Ammon's horn (tissue), 1 donor: Measurements from ENCODE around the gene LRRIQ1.
"Not testable (repeated sequence)": the region's sequence is repeated elsewhere in the genome, so short reads cannot be mapped to it uniquely, and the experiment has no call there.

ENCODE experiments used
- DNase-seq: peaks from one replicate; pipeline ENCODE4 v3.0.0-alpha.2; 2016; ENCODE audit warnings: low spot score

The LRRIQ1 gene

DNA sequence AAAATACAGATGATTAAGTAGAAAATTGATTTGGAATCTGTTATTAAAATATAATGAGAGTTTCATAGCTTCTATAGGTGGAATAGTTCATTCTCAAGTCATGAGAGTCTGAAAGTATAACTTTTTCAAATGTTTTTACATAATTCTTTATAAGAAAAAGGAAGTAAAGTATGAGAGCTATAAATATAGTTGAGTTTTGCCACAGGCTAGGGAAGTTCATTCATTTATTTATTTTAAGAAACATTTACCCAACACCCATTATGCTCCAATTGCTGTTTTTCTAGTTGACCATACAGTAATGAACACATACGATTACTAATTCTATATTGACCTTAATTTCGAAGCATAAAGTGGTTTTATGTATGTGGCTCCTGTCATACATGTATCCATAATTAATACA, 24.8 kb downstream of the LRRIQ1 start:
- DNase-seq: no peak

DNA sequence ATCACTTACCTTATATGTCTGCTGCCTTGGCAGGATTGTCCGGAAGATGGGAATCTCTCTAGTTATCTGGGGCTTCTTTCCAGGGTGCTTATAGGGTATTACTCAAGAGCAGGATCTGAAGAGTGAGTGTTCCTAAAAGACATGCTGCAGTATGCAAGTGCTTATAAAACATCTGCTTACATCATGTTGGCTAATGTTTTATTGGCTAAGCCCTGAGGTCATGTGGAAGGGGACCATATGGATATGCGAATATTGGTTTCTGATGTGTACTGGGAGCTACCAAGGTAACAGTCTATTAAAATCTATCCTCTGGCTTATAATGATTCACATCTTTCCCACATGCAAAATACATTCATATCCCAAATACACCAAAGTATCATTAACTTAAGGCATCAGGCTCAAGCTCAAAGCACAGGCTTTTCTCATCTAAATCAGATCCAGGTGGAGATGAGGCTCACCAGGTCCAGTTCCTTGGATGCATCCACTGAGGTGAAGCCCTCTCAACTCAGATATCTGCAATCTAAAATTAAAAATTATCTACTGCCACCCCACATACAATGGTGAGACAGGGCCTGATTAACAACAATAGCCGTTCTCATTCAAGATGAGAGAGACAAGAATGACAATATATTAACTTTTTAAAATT, 29.8 kb downstream of the LRRIQ1 start:
- DNase-seq: no peak

DNA sequence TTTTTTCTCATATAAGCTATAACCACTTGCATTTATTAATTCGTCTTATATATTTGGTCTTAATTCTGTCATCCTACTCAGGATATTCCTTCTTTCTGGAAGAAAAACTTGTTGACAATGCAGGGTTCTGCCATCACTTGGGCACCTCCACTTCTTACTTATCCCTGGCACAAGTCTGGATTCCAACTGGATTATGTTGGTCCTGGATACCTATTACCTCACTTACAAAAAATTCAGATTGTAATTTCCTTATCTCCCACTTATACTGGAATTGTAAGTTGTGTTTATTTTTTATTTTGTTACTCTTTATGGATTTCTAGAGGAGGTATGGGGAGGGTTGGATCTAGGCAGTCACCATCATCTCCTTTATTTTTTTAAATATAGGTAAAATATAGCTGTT, 36.7 kb downstream of the LRRIQ1 start:
- no peak for DNase-seq

DNA sequence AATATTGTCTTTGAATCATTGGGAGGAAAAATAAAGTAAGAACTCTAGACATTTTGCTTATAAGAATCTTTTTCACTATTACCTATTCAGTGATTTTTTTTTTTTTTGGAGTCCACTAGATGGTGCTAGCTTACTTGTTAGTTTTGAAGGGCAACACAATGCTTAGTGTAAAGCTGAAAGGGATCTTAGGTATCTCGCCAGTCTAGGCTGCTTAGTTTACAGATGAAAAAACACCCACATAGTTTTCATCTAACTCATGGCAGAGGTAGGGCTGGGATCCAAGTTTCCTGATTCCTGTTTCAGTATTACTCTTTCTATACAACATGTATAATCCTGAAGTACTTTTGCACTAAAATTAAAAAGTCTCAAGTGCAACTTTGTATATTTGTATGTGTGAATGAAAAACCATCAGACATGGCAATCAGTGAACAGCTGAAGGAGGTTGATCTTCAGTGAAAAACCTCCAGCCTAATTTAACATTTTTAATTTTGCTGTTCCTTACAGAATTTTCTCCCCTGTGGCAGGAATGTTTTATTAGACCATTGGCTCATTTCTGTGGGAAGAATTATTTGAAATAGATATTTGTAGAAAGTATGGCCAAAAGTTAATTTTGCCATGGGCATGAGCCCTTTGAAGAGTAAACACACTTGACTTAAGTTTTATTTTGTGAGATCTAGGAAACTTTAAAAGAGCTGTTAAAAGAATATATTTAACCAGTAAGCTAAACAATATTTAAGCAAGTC, 40.7 kb downstream of the LRRIQ1 start:
- peak; percentile 63 for DNase-seq

DNA sequence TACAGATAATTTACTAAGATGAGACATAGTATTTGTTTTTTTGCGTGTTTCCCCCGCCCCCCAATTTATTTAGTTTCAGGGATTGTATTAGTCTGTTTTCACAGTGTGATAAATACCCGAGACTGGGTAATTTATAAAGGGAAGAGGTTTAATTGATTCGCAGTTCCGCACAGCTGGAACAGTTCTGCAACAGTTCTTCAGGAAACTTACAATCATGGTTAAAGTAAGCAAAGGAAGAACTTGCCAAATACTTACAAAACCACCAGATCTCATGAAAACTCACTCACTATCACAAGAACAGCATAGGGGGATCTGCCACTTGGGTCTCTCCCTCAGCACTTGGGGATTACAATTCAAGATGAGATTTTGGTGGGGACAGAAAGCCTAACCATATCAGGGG, 48.9 kb downstream of the LRRIQ1 start:
- DNase-seq: no peak

DNA sequence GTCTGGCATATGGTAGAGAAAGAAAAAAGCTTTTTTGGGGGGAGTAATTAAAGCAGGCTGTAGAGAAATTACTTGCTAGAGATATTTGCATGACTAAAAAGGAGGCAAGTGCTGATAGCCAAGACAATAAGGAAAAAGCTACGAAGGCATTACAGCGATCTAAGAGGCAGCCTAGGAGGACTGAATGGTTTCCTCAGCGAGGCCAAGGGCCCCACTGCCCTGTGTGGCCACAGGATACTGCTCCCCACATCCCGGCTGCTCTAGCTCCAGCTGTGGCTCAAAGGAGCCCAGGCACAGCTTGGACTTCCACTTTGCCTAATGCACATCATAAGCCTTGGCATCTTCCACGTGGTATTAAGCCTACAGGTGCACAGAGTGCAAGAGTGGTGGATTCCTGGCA, 53.6 kb downstream of the LRRIQ1 start:
- DNase-seq: no peak

DNA sequence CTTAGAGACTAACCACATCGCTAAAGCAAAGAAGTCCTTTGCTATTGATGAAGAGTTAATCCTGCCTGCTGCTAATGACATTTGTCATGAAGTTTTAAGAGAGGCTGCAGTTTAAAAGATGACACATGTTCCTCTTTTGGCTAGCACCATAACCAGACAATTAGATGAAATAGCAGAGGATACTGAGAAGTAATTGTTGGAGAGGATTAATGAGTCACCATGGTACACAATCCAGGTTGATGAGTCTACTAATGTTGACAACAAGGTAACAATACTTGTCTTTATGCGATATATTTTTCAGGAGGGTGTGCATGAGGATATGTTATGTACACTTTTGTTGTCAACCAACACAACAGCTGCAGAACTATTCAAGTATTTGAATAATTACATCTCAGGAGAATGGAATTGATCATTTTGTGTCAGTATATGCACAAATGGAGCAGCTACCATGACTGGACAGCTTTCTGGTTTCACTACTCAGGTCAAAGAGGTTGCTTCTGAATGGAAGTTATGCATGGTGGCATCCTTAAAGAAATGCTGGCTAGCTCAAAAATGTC, 56.7 kb downstream of the LRRIQ1 start:
- no peak for DNase-seq

DNA sequence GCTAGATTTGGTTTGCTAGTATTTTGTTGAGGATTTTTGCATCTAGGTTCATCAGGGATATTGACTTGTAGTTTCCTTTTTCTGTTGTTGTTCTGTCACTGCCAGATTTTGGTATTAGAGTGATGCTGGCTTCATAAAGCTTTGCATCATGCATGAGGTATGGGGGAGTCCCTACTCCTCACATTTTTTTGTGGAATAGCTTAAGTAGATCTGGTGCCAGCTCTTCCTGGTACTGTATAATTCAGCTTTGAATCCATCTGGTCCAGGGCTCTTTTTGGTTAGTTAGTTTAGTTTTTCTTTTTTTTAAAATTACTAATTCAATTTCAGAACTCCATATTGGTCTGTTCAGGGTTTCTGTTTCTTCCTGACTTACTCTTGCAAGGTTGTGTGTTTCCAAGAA, 59.4 kb downstream of the LRRIQ1 start:
- DNase-seq: no peak

DNA sequence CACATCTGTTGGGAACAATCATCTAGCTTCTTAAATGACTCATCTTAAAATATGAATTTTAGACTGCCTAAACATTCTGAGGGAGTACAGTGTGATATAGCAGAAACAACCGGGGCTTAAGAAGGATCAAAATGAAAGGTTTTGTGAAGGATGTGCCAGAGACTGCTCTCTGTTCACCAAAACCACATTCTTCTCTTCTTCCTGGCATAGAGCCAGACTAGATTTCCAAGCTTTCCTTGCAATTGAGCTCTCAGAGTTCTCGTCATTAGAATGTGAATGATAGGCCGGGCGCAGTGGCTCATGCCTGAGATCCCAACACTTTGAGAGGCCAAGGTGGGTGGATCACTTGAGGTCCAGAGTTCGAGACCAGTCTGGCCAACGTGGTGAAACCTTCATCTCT, 94.5 kb downstream of the LRRIQ1 start:
- DNase-seq: no peak

DNA sequence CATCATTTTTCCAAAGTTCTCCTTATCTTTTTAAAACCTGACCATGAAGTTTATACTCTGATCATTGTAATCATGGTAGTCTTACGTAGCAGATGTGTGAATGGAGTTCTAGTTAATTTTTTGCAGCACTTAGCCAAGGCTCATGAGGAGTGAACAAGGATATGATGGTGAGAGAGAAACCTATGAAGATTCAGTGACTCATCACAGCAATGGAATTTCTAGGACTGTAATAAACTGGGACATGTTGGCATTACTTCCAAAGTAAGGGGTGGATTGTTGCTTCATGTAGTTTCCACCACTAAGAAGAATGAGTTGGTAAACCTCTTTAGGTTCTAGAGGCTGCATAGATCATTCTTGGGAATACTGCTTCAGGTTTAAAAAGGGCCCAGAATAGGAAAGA, 102.7 kb downstream of the LRRIQ1 start:
- no peak for DNase-seq

DNA sequence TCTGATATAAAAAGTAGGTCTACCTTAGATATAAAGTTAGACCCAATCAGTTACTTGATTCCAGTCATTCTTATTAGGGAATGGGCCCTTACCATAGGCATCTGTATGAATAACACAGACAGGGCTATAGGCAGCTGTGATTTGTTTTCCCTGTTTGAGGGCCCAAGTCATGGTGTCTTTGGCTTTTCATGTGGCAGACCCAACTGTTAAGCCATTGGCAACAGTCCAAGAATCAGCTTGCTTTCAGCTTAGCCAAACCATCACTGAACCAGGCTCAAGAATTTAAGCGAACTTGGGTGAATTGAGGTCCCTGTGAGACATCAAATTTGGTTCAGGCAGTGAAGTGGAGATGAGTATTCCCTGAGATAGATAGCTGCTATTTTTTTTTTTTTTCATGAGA, 111.2 kb downstream of the LRRIQ1 start:
- no peak for DNase-seq

DNA sequence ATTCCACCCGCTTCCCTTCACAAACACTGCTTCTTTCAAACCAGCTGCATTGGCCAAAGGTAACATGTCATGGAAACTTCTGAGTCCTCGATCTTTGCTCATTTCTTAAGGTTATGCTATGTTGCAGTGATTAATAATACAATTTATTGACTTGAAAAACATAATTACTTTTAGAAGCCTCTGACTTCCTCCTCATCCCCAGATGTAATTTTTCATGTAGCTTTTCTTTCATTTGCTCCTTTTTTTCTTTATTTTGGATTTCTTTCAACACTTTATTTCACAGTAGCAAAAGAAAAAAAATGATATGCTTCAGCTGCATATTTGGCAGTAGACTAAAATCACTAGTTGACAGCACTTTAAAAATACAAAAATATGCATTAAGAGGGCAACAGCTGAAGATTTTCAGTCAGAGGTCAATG, 116.2 kb downstream of the LRRIQ1 start:
- no peak for DNase-seq

DNA sequence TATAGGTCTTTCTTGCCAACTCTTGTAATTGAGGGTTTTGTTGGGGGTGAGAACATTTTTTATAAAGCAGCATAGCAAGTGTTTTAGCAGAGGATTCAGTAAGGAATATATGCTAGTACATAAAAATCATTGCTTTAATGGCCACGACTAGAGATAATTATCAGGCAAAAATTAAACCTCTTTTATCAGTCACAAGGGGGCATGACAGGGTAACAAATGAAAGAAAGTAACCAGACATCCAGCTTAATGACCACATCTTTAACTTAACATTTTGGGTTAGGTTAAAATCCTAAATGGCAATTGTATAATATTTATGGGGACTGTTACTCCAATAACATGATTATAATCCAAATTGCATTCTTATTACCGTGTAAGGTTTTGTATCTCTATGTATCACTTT, 119.6 kb downstream of the LRRIQ1 start:
- DNase-seq: no peak

DNA sequence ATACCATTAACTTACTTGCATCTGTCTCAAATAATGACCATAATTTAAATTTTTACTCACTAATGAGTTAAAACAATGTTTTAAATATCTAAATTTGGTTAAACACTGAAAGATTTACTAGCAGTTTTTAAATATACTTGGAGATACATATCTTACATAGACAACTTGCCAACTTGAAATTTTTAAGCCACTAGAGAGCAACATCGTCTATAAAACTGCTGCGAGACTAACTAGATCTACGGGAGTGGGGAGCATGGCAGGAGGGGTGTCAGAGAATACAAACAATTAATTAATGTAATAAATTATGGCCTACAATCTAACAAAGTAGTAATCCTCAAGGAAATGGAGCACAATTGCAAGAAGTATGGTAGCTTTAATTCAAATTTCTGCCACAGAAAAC, 120.4 kb downstream of the LRRIQ1 start:
- DNase-seq: no peak

DNA sequence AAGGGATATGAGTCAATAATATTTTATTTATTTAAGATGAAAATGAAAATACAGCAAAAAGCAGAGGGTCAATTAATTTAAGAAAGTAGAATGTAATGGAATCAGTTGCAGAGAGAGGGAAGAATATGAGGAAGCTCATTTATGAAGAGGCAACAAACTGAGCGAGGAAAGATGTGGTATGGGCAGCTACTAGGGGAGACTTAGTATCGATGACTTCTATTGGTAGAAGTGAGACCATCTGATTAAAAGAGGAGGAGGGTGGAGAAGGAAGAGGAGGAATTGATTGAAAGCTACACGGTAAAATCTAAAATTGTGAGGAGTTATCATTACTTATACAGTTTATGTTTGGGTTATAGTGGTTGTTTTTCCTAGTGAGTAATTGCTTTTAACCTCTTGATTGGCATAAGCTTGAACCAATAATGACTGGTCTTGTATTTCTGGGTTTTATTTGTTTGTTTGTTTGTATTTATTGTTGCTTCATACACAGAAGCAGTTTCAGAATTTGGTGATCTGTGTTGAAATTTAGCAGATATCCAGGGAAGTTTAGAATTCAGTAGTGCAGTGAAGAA, 121.0 kb downstream of the LRRIQ1 start:
- no peak for DNase-seq

DNA sequence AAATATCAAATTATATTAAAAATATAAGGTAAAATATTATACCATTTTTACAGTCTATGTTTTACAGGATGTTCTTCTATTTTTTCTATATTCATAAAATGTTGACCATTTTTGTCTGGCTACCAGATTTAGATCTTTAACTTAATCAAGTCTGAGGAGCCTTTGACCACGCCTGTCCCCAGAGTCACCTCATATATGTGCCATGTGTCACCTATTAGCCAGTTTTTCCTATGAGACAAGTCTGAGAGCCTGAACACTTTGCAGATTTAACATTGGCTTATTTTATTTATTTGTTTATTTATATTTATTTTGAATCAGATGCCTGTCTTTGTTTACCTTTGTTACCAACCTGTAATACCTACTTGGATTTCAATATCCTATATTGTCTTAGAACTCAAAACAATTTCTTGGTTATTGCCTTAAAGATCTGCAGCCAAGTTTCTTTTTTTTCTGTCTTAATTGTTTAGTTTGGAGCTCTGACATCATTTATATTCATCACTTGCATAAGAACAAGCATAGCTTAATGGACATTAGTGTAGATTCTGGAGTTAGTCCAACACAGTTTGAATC, 127.7 kb downstream of the LRRIQ1 start:
- DNase-seq: no peak

DNA sequence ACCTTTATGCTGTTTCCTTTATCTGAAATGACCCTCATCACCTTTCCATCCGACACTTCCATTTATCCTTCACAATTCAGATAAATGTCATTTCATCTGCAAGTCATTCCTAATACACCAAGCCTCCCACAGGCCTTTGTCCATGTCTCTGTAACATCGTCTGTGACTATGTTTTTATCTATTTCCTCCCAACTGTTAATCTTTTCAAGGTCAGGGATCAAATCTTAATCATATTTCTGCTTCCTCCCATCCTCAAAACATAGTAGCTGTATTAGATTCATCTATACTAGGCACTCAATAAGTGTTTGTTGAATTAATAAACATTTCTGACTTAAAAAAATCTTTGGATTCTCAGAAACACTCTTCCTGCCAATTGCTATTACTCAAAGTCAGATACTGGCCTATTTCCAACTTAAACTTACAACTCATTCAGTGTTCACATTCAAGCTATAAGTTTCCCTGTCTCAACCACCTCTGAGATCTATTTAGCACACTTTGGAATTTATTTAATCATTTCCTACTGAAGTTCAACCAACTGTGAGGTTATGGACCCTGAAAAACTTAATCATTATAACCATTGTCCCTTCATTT, 143.6 kb downstream of the LRRIQ1 start:
- no peak for DNase-seq

DNA sequence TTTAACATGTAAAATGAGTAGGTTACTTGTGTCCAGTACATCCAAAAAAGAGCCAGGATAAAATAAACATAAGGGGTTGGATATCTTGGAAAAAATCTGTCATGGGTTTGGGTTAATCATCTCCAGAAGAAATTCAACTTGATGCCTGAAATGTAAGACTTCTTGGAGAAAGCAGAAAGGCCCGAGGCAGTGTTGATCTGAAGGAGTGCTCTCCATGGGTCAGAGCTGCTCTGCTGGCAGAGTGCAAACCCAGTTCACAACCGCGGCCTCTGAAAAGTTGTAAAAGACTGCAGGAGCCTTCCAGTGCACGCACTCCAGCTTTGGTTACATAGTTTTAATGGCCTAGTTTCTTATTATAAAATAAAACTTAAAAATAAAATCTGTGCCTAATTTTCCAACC, 146.5 kb downstream of the LRRIQ1 start:
- DNase-seq: no peak

DNA sequence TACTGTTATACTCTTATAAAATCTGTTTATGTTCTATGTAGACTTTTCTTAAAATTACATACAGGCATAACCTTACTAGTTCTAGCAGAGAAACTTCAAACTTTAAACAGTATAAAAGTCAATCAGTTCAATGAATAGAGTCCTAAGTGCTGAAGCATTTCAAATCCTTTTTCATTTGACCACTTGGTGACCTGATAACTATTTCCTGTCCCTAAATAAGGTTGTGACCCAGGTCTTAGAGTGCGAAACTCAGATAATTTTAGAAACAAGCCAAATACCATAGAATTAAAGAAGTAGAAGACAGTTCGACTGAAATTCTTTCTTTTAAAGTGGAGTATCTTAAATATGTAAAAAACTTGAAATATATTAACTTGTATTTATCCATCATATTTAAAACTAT, 147.7 kb downstream of the LRRIQ1 start:
- DNase-seq: no peak

DNA sequence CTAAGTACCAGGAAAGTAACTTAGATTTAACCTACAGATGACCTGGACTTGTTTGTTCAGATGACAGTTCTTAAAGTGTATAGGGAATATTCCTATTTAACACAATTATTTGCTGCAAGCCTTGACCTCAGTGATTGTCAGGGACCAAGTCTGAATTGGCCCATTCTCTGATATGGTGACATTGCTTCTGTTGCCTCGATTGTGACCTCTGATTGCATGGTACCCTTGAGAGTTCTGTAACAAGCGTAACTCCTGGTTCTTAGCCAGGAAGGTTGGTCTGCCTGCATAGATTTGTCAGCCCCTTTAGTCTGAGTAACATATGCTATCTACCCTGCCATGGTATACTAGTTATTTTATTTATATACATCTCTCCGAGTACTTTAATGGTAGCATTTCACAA, 150.1 kb downstream of the LRRIQ1 start:
- DNase-seq: no peak

DNA sequence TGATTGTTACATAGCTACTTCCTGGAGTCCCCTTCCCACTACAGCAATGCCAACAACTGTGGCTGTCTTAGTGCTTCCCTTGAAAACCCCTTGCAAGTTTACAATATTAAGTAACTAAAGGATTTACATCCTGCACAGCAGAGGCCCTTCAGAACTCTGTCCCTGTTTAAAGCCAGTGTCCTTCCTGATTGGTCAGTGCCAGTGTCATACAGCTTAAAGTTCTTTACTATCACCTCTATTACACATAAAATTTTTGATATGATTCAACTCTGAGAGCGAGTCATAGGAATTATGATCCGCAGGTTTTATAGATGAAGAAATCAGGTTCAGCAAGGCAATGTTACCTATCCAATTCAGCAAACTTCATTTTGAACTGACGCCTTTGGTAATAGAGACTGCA, 152.5 kb downstream of the LRRIQ1 start:
- no peak for DNase-seq

DNA sequence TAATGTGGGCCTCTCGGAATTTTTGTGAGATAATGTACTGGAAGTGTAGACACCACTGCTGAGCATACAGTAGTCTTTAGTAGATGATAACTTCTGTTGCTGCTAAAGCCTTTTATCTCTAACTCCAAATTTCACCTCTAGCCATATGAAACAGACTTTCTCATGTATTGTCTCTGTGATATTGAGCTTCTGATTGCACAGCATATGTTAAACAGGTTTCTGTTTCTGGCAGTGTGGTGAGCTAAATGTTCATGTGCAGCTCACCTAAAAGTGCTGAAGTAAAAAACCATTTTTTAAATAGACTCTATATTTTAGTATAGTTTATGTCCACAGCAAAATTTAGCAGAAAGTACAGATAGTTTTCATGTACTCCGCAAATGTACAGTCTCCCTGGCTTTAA, 154.6 kb downstream of the LRRIQ1 start:
- no peak for DNase-seq

DNA sequence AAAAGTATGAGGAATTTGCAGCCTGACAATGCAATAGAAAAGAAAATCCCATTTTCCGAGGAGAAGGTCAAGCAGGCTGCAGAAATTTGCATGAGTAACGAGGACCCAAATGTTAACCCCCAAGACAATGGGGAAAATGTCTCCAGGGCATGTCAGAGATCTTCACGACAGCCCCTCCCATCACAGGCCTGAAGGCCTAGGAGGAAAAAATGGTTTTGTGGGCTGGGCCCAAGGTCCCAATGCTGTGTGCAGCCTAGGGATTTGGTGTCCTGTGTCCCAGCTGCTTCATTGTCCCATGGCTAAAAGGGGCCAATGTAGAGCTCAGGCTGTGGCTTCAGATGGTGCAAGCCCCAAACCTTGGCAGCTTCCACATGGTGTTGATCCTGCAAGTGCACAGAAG, 167.7 kb downstream of the LRRIQ1 start:
- DNase-seq: not testable (repeated sequence)
